DOHH2 (cell line): ENCODE data around the gene STX1A.

ENCODE experiments used
- H3F3A ChIP-seq: fragments of 200-600 bp; sonication (generic), shearing (Covaris generic); 2 replicates; pipeline ENCODE4 v1.6.0; 2016; ENCODE audit warnings: antibody characterized with exemption, mild to moderate bottlenecking; ENCODE audit not compliant: control insufficient read depth, insufficient read depth
- H3K27ac ChIP-seq: fragments of 200-600 bp; sonication (generic); 2 replicates; pipeline ENCODE4 v1.5.1; 2014; ENCODE audit warnings: low read depth, mild to moderate bottlenecking, low read length, moderate library complexity
- H3K27me3 ChIP-seq: fragments of 200-600 bp; sonication (generic); 2 replicates; pipeline ENCODE4 v1.6.1; 2014; ENCODE audit warnings: mild to moderate bottlenecking, low read length, mixed read lengths; ENCODE audit not compliant: control insufficient read depth
- H3K36me3 ChIP-seq: fragments of 200-600 bp; sonication (generic); 2 replicates; pipeline ENCODE4 v1.6.1; 2014; ENCODE audit warnings: mild to moderate bottlenecking, low read length, moderate library complexity, mixed read lengths; ENCODE audit not compliant: control insufficient read depth
- H3K4me1 ChIP-seq: fragments of 200-600 bp; sonication (generic); 2 replicates; pipeline ENCODE4 v1.6.1; 2014; ENCODE audit warnings: mild to moderate bottlenecking, low read length, mixed read lengths; ENCODE audit not compliant: control insufficient read depth
- H3K4me2 ChIP-seq: fragments of 200-600 bp; sonication (generic); 2 replicates; pipeline ENCODE4 v1.6.0; 2014; ENCODE audit warnings: mild to moderate bottlenecking, low read length, moderate library complexity
- H3K4me3 ChIP-seq: fragments of 200-600 bp; sonication (generic); 2 replicates; pipeline ENCODE4 v1.5.1; 2014; ENCODE audit warnings: mild to moderate bottlenecking, low read length, mixed read lengths
- H3K79me2 ChIP-seq: fragments of 200-600 bp; sonication (generic); 2 replicates; pipeline ENCODE4 v1.6.1; 2014; ENCODE audit warnings: mild to moderate bottlenecking, low read length, mixed read lengths; ENCODE audit not compliant: control insufficient read depth
- H3K9me2 ChIP-seq: fragments of 200-600 bp; sonication (generic); replicated peaks from 2 replicates; pipeline ENCODE4 v1.6.1; 2014; ENCODE audit warnings: mild to moderate bottlenecking, low read length, mixed read lengths; ENCODE audit not compliant: control insufficient read depth
- H3K9me3 ChIP-seq: fragments of 200-600 bp; sonication (generic); 2 replicates; pipeline ENCODE4 v1.6.1; 2014; ENCODE audit warnings: antibody characterized with exemption, low read length, mixed read lengths; ENCODE audit not compliant: control insufficient read depth, insufficient read depth
- H4K20me1 ChIP-seq: fragments of 200-600 bp; sonication (generic); 2 replicates; pipeline ENCODE4 v1.6.0; 2014; ENCODE audit warnings: low read depth, mild to moderate bottlenecking, antibody characterized with exemption, low read length, moderate library complexity; ENCODE audit not compliant: control insufficient read depth, insufficient read depth
- EZH2phosphoT487 ChIP-seq: fragments of 200-600 bp; sonication (generic); IDR thresholded peaks from 2 replicates; pipeline ENCODE4 v1.6.1; 2017; ENCODE audit warnings: borderline replicate concordance, mild to moderate bottlenecking, antibody characterized with exemption, low read length, moderate library complexity, mixed read lengths
- TF ChIP-seq, protein P1 (sequence below): fragments of 200-600 bp; sonication (generic); IDR thresholded peaks from one replicate; pipeline ENCODE4 v1.5.1; 2014; ENCODE audit warnings: antibody characterized with exemption, mild to moderate bottlenecking, low read depth, low read length; ENCODE audit not compliant: poor library complexity, severe bottlenecking

STX1A gene

DNA sequence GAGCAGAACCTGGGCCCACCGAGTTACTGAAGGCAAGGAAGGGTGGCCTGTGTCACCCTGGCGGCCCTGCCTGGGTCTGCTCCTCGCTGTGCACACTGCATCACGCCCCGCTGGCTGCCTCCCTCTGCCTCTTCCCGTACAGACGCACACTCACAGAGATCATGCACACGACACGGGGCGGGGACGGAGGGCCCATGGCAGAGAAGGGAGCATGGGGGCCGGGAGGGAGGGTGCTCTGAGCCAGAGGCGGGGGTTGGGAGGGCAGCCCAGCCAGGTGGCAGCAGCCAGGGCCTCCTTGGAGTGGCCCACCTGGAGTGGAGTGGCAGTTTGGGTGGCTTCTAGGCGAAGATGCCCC, 19.4 kb downstream of the STX1A start:
- H3K79me2 ChIP-seq = no peaks in the 10 kb centered on the region
- H3K9me2 ChIP-seq = no peaks in the 10 kb centered on the region
- H3K9me3 ChIP-seq = no peaks in the 10 kb centered on the region
- TF ChIP-seq, protein P1, sequence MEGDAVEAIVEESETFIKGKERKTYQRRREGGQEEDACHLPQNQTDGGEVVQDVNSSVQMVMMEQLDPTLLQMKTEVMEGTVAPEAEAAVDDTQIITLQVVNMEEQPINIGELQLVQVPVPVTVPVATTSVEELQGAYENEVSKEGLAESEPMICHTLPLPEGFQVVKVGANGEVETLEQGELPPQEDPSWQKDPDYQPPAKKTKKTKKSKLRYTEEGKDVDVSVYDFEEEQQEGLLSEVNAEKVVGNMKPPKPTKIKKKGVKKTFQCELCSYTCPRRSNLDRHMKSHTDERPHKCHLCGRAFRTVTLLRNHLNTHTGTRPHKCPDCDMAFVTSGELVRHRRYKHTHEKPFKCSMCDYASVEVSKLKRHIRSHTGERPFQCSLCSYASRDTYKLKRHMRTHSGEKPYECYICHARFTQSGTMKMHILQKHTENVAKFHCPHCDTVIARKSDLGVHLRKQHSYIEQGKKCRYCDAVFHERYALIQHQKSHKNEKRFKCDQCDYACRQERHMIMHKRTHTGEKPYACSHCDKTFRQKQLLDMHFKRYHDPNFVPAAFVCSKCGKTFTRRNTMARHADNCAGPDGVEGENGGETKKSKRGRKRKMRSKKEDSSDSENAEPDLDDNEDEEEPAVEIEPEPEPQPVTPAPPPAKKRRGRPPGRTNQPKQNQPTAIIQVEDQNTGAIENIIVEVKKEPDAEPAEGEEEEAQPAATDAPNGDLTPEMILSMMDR = no peak
- no peak for TF ChIP-seq EZH2phosphoT487
- no peaks in the 10 kb centered on the region for H3K27me3 ChIP-seq
- H3F3A ChIP-seq = no peaks in the 10 kb centered on the region
- no peak overlapping the region for H3K4me2 ChIP-seq
- no peak overlapping the region for H3K27ac ChIP-seq
- peaks cover 5% of the 10 kb centered on the region for H3K4me1 ChIP-seq
- no peak overlapping the region for H3K4me3 ChIP-seq
- H4K20me1 ChIP-seq = no peaks in the 10 kb centered on the region
- peaks cover 43% of the 10 kb centered on the region for H3K36me3 ChIP-seq

DNA sequence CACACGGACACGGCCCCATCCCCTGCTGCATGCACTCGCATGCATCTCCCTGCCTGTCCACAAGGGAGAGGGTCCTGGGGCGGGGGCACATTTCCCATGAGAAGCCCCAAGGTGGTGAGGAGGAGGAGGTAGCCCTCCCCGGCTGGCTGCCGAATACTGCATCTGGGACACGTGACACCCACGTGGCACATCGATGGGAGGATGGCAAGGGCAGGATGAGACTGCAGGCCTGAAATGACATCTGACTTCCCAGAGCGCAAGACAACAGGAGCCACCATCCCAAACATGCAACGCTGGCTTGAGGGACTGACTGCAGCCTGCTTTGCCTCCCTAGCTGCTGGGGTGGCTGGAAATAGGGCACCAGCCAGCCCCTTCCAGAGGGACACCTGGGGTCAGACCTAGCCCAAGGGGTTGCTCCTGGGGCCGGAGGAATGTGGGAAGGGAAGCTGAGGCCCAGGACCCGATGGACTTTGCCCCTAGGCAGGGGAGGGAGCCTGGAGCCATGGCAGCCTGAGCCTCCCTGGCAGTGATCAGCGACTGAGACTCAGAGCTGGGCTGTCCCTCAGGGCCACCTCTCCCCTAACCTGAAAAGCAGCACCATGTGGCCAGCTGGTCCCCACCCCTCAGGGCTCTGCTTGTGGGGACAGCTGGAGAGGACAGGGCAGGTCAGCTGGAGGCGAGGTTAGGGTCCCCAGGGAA, 19.9 kb downstream of the STX1A start:
- H3F3A ChIP-seq = no peaks in the 10 kb centered on the region
- no peak overlapping the region for H3K4me3 ChIP-seq
- H3K4me2 ChIP-seq = no peak overlapping the region
- H3K9me2 ChIP-seq = no peaks in the 10 kb centered on the region
- no peaks in the 10 kb centered on the region for H3K9me3 ChIP-seq
- peaks cover 48% of the 10 kb centered on the region for H3K36me3 ChIP-seq
- peaks cover 5% of the 10 kb centered on the region for H3K4me1 ChIP-seq
- H4K20me1 ChIP-seq = no peaks in the 10 kb centered on the region
- H3K27ac ChIP-seq = no peak overlapping the region
- no peaks in the 10 kb centered on the region for H3K79me2 ChIP-seq
- no peaks in the 10 kb centered on the region for H3K27me3 ChIP-seq
- no peak for TF ChIP-seq EZH2phosphoT487
- TF ChIP-seq, protein P1 = no peak

DNA sequence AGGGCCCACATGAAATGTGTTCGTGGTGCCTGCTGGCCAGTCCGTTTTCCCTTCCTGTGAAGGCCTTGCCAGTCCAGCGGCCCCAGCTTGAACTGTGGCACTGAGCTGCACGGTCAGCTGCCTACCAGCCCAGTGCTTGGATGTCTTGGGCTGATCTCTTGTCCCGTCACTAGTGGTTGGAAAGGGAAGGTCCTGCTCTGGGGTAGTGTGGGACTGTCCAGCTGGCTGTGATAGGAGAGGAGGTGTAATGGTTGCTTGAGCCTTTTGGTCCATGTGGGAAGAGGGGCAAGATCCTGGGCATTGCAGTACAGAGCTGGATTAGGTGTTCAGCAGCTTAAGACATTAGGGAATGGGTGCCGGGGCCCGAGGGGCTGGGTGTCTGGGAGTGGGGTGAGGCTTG, 21.1 kb downstream of the STX1A start:
- TF ChIP-seq, protein P1 = no peak
- no peak for TF ChIP-seq EZH2phosphoT487
- H3K4me1 ChIP-seq = no peaks in the 10 kb centered on the region
- no peaks in the 10 kb centered on the region for H3K9me3 ChIP-seq
- H3K27ac ChIP-seq = no peak overlapping the region
- no peaks in the 10 kb centered on the region for H4K20me1 ChIP-seq
- H3K36me3 ChIP-seq = peaks cover 59% of the 10 kb centered on the region
- no peak overlapping the region for H3K4me3 ChIP-seq
- no peaks in the 10 kb centered on the region for H3K79me2 ChIP-seq
- H3F3A ChIP-seq = no peaks in the 10 kb centered on the region
- H3K4me2 ChIP-seq = no peak overlapping the region
- H3K9me2 ChIP-seq = no peaks in the 10 kb centered on the region
- H3K27me3 ChIP-seq = no peaks in the 10 kb centered on the region
